NOMO-1 (cell line): ENCODE results near the gene GET3.
"Not testable (repeated sequence)": the region's sequence is repeated elsewhere in the genome, so short reads cannot be mapped to it uniquely, and the experiment has no call there.

ENCODE experiments used
- DNase-seq, 2 experiments: peaks; one replicate each; lab custom pipeline; 2025; ENCODE audit not compliant: unreplicated experiment in 2 of 2; lab: John Stamatoyannopoulos, UW

The GET3 gene

GRCh38 chr19:12790628-12791344 lies 53.5 kb downstream of the GET3 start:
- DNase-seq, result peak in 1 of 2 experiments; percentile 20

- DNase-seq, result peak; percentile 89 to 95
Observed at GRCh38 chr19:12791345-12792050, 54.2 kb downstream of the GET3 start, which contains the start of gene JUNB. JUNB (plus strand) TSS chr19:12791486; CDS start chr19:12791772, 286 bp downstream.

- peak; percentile 72 to 78 for DNase-seq
Observed at GRCh38 chr19:12792051-12792852, 55.0 kb downstream of the GET3 start.

- DNase-seq, result no peak
Observed at GRCh38 chr19:12792853-12793289, 55.6 kb downstream of the GET3 start.

GRCh38 chr19:12793290-12794195 lies 56.2 kb downstream of the GET3 start:
- DNase-seq, result peak; percentile 75 to 90

GRCh38 chr19:12794196-12794941 lies 57.1 kb downstream of the GET3 start:
- no peak for DNase-seq

GRCh38 chr19:12794971-12795381 lies 57.7 kb downstream of the GET3 start:
- DNase-seq, result no peak

GRCh38 chr19:12796146-12797071 lies 59.1 kb downstream of the GET3 start:
- DNase-seq, result peak; percentile 59 to 63

- DNase-seq, result no peak
Observed at GRCh38 chr19:12797141-12797587, 59.9 kb downstream of the GET3 start.

- not testable (repeated sequence) for DNase-seq
Observed at GRCh38 chr19:12797607-12798006, 60.3 kb downstream of the GET3 start.
